ENCODE data around the gene ANKRD33. TPM values are rescaled to one million over a fixed set of nuclear protein-coding genes. Genes with fewer than 3 reads are reported as not detected.

ANKRD33 gene
- total RNA-seq, 4 donors from 2014 or later, result 0.14 to 2.9 (median 0.27) TPM; not detected in 1

GRCh38 chr12:51914034-51914923, 26.4 kb downstream of the ANKRD33 start:
- Histone ChIP-seq H3K27me3 (no peaks in the 10 kb centered on the region), H3K36me3 (no peaks in the 10 kb centered on the region), H3K27ac (peak overlapping the region in 1 of 2 donors; percentile 67), H3K4me3 (no peak overlapping the region), H3K9me3 (no peaks in the 10 kb centered on the region), H3K4me1 (peaks cover 0 to 3% of the 10 kb centered on the region in 2 donors)
- no peak for DNase-seq
- intact Hi-C loops (cut with DNase I; ENCODE audit: low total_unique reads), result no loop called here
- TF ChIP-seq POLR2A (IDR thresholded peaks at IDR 0.05), result no peak
- no peak for TF ChIP-seq CTCF (IDR thresholded peaks at IDR 0.05)

GRCh38 chr12:51915003-51915625, 27.2 kb downstream of the ANKRD33 start:
- Histone ChIP-seq H3K4me1 (peaks cover 0 to 3% of the 10 kb centered on the region in 2 donors), H3K27ac (no peak overlapping the region), H3K36me3 (no peaks in the 10 kb centered on the region), H3K9me3 (no peaks in the 10 kb centered on the region), H3K4me3 (no peak overlapping the region), H3K27me3 (no peaks in the 10 kb centered on the region)
- no peak for TF ChIP-seq CTCF (IDR thresholded peaks at IDR 0.05)
- intact Hi-C loops (cut with DNase I; ENCODE audit: low total_unique reads), result no loop called here
- DNase-seq, result no peak

- H3K4me1 ChIP-seq, result no peaks in the 10 kb centered on the region
- no peaks in the 10 kb centered on the region for H3K36me3 ChIP-seq
- H3K27ac ChIP-seq, result no peak overlapping the region
- no peak for DNase-seq
- H3K27me3 ChIP-seq, result no peaks in the 10 kb centered on the region
- TF ChIP-seq CTCF (IDR thresholded peaks at IDR 0.05), result no peak
- no peaks in the 10 kb centered on the region for H3K9me3 ChIP-seq
- H3K4me3 ChIP-seq, result no peak overlapping the region
- intact Hi-C loops (cut with DNase I; ENCODE audit: low total_unique reads), result no loop called here
These were observed 28.0 kb downstream of the ANKRD33 start for GRCh38 chr12:51915951-51916350.

- no peak for DNase-seq
- no peaks in the 10 kb centered on the region for H3K36me3 ChIP-seq
- TF ChIP-seq POLR2A (IDR thresholded peaks at IDR 0.05) (no peak), CTCF (IDR thresholded peaks at IDR 0.05) (no peak)
- H3K4me3 ChIP-seq, result no peak overlapping the region
- no peaks in the 10 kb centered on the region for H3K9me3 ChIP-seq
- intact Hi-C loops (cut with DNase I; ENCODE audit: low total_unique reads), result no loop called here
- H3K4me1 ChIP-seq, result no peaks in the 10 kb centered on the region
- H3K27me3 ChIP-seq, result no peaks in the 10 kb centered on the region
- H3K27ac ChIP-seq, result no peak overlapping the region
These were observed 29.2 kb downstream of the ANKRD33 start for GRCh38 chr12:51917041-51917590.
